Activated T-helper 1 cell treated with Interleukin-2 at 50 U/mL for 16 hours (primary cell): Measurements from ENCODE around the gene TBC1D12.
"Not testable (repeated sequence)": the region's sequence is repeated elsewhere in the genome, so short reads cannot be mapped to it uniquely, and the experiment has no call there.

Source experiments
- DNase-seq: peaks from one replicate; pipeline ENCODE4 v3.0.0-alpha.2; 2020; ENCODE audit warnings: low read depth

Gene TBC1D12

DNA sequence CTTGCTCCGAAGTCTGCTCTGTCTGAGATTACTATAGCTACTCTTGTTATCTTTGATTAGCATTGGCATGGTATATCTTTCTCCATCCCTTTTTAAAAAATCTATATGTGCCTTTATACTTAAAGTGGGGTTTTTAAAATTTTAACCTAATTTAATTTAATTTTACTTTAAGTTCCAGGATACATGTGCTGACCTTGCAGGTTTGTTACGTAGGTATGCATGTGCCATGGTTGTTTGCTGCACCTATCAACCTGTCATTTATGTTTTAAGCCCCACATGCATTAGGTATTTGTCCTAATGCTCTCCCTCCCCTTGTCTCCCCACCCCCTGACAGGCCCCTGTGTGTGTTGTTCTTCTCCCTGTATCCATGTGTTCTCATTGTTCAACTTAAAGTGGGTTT, 54.6 kb downstream of the TBC1D12 start:
- no peak for DNase-seq

DNA sequence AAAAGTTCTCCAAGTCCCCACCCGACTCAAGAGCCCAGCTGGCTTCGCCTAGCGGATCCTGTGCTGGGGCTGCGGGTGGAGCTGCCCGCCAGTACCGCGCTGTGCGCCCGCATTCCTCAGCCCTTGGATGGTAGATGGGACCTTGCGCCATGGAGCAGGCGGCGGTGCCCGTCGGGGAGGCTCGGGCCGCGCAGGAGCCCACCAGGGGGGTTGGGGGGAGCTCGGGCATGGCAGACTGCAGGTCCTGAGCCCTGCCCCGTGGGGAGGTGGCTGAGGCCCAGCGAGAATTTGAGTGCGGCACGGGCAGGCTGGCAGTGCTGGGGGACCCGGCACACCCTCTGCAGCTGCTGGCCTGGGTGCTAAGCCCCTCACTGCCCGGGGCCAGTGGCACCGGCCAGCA, 57.0 kb downstream of the TBC1D12 start:
- DNase-seq = no peak

DNA sequence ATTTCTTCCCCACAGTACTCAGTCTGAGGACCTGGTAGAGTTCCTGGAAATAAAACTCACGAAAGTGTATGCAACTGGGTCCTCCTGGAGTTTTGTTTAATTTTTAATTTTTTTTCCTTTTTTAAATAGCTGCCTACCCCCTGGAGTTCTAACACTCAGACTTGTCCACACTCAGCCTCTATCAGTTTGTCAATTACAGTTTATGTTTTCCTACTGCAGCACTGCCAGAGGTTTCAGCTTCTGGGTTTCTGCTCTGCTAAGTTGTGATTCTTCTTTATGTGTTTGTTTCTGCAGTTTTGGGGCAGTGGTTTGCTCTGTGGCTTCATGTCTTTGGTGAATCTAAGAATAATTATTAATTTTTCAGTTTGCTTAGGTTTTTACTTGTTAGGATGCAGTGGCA, 59.2 kb downstream of the TBC1D12 start:
- DNase-seq = no peak

DNA sequence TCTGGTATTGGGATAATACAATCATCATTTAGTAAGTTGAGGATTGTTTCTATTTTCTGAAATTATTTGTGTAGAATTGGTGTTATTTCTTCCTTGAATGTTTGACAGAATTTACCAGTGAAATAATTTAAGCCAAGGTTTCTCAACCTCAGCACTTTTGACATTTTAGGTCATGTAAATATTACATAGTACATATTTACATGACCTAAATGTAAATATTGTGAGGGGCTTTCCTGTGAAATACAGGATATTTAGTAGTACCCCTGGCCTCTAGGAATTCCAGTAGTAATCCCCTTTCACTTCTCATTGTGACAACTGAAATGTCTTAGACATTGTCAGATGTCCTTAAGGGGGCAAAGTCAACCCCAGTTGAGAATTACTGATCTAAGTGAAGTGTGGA, 59.8 kb downstream of the TBC1D12 start:
- DNase-seq = no peak

DNA sequence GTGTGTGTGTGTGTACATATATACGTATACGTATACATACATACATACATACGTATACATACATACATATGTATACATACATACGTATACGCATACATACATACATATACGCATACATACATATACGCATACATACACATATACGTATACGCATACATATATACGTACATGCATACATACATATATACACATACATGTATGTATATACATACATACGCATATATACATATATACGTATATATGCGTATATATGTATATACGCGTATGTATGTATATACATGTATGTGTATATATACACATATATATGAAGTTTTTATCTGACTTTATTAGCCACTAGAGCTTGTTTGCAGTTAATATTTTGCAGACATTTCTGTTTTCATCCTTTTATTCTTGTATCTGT, 63.3 kb downstream of the TBC1D12 start:
- no peak for DNase-seq

DNA sequence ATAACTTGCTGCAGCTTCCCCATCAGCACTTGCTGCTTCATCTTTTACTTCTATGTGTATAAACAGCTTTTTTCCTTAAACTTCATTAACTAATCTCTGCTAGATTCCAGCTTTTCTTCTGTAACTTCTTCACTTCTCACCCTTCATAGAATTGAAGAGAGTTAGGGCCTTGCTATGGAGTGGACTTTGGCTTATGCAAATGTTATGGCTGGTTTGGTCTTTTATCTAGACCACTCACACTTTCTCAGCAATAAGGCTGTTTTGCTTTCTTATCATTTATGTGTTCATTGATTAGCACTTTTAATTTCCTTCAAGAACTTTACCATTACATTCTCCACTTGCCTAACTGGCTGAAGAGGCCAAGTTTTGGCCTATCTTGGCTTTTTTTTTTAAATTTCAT, 79.1 kb downstream of the TBC1D12 start:
- DNase-seq = no peak

DNA sequence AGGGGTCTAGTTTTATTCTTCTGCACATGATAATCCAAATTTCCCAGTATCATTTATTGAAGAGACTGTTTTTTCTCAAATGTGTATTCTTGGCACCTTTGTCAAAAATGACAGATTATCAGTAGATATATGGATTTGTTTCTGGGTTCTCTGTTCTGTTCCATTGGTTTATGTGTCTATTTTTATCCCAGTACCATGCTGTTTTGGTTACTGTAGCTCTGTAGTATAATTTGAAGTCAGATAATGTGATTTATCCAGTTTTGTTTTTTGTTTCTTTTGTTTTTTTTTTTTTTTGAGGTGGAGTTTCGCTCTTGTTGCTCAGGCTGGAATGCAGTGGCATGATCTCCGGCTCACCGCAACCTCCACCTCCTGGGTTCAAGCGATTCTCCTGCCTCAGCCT, 81.6 kb downstream of the TBC1D12 start:
- DNase-seq = no peak

DNA sequence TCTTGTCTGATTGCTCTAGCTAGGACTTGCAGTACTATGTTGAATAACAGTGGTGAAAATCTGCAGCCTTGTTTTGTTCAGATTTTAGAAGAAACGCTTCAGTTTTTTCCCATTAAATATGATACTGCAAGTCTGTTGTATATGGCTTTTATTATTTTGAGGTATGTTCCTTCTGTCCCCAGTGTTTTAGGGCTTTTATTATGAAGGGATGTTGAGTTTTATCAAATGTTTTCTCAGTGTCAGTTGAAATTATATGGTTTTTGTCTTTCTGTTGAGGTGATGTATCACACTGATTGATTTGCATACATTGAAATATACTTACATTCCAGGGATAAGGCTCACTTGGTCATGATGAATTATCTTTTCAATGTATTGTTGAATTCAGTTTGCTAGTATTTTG, 82.8 kb downstream of the TBC1D12 start:
- no peak for DNase-seq

DNA sequence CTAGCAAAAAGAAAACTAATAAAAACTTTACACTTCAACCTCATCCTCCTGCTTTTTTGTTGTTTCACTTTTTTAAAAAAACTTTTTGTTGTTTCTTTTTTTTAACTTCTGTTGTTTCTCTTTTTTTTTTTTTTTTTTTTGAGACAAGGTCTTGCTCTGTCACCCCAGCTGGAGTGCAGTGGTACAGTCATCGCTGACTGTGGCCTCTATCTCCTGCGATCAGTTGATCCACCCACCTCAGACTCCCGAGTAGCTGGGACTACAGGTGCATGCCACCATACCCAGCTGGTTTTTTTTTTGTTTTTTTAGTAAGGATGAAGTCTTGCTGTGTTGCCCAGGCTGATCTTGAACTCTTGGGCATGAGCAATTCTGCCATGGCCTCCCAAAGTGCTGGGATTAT, 85.2 kb downstream of the TBC1D12 start:
- no peak for DNase-seq

DNA sequence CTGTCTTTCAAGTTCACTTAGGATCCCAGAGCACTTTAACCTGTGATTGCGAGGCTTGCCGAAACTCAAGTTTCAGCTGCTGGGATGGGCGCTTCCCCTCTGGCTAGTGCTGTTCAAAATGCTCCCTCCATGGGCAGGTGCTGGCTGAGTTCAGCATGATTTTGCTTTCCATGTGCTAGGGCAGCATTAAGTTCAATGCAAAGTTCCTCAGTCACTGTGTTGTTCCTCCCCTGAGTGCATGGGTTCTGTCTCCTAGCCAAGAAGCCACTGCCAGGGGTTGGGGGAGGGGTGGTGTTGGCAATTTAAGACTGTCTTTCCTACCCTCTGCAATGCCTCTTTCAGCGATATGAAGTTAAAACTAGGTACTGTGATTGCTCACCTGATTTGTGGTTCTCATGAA, 86.8 kb downstream of the TBC1D12 start:
- no peak for DNase-seq

DNA sequence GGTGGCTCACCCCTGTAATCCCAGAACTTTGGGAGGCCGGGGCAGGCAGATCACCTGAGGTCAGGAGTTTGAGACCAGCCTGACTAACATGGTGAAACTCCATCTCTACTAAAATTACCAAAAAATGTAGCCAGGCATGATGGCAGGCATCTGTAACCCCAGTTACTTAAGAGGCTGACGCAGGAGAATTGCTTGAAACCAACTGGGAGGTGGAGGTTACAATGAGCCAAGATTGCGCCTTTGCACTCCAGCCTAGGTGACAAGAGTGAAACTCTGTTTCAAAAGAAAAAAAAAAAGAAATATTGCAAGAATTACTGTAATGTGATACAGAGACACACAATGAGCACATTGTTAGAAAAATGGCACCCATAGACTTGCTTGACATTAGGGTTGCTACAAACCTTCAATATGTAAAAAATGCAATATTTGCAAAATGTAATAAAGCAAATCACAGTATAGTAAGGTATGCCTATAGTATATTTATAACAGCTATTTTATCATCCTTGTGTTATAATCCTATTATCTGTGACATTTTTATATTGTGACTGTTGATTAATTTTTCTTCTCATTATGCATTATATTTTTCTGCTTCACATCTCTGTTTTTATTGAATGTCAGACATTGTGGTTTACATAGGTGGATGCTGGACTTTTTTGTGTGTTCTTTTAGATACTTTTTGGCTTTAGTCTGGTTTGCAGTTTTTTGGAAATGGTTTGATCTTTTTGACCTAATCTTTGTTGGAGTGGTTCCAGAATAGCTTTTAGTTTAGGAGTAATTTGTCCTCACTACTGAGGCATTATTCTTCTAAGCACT, 87.8 kb downstream of the TBC1D12 start:
- DNase-seq = no peak

DNA sequence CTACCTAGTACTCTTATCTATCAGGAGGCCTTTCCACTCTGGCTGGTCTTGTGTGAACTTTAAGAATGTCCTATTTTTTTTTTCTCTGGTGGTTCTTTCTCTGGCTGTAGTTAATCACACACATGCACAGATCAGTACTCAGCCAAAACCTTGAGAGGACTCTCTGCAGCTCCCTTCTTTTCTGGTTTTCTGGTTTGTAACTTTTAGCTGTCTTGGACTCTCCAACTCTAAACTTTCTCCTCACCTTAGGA, 88.4 kb downstream of the TBC1D12 start:
- no peak for DNase-seq

DNA sequence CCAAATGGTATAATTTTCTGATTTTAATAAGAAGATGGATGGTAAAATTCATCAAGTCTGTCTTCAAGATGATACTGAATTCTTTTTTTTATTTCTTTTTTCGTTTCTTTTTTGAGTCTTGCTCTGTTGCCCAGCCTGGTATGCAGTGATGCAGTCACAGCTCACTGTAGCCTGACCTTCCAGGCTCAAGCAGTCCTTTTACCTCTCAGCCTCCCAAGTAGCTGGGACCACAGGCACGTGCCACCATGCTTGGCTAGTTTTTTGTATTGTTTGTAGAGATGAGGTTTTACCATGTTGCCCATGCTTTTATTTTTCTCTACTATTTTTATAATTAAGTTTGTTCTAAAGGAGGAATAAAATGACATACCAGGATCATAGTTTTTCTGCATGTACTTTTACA, 91.1 kb downstream of the TBC1D12 start:
- DNase-seq = no peak

DNA sequence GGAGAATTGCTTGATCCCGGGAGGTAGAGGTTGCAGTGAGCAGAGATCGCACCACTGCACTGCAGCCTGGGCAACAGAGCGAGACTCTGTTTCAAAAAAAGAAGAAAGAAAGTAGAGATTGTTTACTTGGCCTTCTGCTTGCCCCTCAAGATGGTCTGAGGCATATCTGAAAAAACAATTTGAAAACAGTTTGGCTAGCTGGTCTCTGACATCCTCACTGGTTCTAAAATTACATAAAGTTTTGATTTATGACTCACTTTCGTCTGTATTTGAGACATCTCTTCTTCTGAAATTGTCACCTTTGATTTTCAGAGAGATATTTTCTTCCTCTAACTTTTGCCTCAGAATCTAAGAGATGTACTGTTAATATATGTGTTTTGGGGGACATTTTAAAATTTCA, 93.7 kb downstream of the TBC1D12 start:
- DNase-seq = no peak

DNA sequence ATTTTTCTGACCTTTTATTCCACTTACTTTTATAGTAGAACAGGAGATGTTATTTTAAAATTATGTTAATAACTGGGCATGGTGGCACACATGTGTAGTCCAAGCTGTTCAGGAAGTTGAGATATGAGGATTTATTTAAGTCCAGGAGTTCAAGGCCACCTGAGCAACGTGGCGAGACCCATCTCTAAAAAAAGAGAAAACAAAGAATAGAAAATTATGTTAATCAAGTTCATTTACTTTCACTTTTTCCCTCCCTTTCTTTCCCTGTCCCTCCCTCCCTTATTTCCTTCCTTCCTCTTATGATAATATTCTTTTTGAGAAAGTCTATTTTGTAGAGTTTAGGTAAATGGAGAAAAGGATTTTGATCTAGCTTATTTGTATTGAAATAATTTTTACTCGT, 94.3 kb downstream of the TBC1D12 start:
- no peak for DNase-seq

DNA sequence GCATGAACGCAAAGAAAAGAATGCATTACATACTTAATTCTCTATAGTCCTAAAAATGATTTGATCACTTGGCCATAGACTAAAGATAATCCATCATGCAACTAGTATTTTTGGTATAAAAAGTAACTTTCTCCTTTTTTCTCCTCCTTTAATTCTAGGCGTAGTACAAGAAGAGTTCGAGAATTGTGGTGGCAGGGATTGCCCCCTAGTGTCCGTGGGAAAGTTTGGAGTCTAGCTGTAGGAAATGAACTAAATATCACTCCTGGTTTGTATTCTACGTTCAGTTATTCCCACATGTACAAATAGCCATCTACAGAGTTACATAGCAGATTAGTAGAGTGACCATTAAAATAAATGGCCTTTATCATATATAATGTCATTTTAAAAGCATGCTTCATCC, 97.7 kb downstream of the TBC1D12 start:
- no peak for DNase-seq

DNA sequence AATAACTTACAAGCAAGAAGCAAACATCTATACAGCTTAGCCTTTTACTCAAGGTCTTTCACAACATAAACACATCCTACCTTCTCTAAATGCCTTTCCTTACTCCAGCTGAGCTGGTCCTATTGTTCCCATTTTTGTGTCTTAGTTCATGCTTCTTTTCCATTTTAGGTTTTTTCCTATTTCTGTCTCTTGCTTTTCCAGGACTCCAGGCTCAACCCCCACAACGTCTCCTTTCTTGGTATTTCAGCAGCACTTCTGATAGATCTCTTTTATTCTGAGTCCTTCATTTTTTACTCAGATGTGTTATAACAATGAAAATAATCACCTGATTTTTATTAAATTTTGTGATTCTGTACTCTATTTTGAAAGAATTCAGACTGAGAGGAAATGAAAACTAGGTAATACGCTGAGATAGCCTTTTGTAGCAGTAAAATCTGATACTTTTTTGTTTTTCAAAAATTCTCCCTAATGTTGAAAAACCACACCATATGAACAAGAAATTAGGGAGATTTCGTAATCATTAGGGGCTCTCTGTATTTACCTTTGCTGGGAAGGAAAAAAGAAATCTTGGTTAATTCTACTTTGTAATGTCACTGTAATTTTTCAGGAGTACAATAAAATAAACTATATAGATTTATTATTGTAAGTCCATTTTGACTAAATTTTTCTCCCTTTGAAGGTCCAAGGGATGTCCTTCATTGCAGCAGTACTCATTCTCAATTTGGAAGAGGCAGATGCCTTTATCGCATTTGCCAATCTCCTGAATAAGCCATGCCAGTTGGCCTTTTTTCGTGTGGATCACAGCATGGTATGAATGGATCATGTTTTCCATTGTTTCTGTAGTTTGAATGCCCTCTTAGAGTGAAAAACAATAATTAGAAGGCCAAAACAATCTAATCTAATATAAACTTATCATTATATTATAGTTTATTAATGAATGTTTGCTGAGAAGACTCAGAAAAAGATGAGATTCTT, 119.2 kb downstream of the TBC1D12 start:
- no peak for DNase-seq

DNA sequence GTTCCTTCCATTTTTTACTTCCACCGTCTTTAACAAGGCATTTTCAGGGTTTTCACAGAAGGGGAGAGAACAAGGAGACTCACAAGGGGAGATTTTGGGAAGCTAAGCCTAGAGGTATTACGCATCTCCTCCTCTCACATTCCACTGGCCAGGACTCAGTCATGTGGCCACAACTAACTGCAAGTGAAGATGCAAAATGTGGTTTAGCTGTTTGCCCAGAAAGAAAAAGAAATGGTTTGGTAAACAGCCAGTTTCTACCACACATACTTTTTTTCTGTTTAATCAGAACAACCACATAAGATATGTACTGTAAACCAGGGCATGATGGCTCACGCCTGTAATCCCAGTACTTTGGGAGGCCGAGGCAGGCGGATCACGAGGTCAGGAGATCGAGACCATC, 121.8 kb downstream of the TBC1D12 start:
- no peak for DNase-seq

DNA sequence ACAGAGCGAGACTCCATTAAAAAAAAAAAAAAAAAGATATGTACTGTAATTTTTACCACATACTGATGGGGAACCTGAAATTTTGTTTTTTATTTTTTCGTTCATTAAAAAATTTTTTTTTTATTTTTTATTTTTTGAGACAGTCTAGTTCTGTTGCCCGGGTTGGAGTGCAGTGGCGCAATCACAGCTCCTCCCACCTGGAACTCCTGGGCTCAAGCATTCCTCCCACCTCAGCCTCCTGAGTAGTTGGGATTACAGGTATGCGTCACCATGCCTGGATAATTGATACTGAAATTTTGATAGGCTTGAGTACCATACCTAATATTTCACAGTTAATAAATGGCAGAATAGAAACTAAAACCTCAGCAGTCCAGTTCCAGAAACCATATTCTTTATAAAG, 122.4 kb downstream of the TBC1D12 start:
- DNase-seq = no peak

DNA sequence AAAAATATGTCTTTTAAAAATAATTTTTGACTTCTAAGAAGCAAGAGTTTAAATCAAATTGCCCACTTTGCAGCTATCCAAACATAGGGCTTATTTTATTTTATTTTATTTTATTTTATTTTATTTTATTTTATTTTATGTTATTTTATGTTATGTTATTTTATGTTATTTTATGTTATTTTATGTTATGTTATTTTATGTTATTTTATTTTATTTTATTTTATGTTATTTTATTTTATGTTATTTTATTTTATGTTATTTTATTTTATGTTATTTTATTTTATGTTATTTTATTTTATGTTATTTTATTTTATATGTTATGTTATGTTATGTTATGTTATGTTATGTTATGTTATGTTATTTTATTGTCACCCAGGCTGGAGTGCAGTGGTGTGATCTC, 129.2 kb downstream of the TBC1D12 start:
- DNase-seq = not testable (repeated sequence)

DNA sequence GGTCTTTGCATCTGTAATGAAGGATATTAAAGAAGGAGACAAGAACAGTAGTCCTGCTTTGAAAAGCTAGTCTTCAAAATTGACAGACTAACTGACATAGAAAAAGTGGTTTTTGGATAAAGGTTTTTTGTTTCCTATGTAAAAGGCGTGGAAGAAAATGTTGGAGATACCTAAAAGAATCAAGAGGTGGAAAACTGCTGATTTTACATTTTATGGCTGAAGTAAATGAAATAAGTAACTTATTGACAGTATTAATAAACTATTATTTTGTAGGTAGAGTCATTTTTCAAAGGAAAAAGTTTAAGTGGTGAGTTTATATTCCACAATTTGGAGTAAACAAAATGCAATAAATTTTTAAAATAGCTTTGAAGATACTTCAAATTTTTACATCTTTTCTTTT, 130.7 kb downstream of the TBC1D12 start:
- no peak for DNase-seq

DNA sequence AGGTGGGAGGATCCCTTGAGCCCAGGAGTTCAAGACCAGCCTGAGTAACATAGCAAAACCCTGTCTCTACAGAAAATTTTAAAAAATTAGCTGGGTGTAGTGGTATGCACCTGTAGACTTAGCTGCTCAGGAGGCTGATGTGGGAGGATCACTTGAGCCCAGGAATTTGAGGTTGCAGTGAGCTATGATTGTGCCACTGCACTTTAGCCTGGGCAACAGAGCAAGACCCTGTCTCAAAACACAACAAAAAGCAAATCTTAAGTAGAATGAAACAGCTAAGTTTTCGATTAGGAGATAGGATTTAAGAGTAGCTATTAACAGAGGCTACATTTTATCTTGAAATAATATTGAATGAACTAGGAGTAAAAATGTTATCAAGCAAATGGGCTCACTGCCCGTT, 139.9 kb downstream of the TBC1D12 start:
- not testable (repeated sequence) for DNase-seq

DNA sequence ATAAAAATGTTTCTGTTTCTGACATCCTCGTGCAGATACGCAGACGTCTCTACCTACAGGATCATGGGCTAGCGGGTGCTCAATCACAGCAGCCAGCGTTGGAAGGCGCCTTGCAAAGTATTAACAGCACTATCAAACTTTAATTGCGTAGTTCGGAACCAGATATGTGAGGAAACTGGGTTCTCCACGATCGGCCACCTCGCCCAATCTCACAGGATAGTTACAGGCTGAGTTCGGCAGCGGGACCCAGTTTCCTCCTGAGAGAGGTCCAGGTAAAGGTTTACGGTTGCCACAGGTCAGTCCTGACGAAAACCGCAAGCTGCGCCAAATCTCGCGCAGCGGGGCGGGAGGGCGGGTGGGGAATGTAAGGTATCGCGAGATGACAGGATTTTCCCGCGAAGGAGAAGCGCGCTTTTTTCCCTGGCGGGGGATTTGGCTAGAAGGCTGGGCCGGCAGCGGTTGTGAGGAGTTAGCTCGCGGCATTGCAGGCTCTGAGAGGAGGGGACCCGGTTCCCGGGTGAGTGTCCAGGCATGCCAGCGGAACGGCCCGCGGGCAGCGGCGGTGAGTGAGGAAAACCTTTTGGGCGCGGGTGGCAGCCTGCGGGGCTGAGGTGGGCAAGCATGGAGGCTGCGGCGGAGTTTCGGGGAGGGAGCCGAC, 143.2 kb downstream of the TBC1D12 start, which contains the start of gene HELLS:
Gene HELLS (plus strand): TSS at position 398 of the 658 bp plus-strand sequence. CDS start 134 bp downstream, at position 532.
- peak; percentile 53 for DNase-seq
